ENCODE data around the gene MISP3.
"Not testable (repeated sequence)": the region's sequence is repeated elsewhere in the genome, so short reads cannot be mapped to it uniquely, and the experiment has no call there.

The MISP3 gene

GRCh38 chr19:14072535-14073260 is at the start of gene MISP3:
TSS of gene MISP3 (plus strand) at chr19:14072786. CDS start at chr19:14073310, 524 bp downstream.
- peak within 1 kb of the TSS; percentile 97 for H3K4me2 ChIP-seq
- H3K27ac ChIP-seq = no peak within 1 kb of the TSS
- H4K20me1 ChIP-seq = 0 out of 2 replicates have a peak, but pooled peaks cover 7% of the 10 kb centered on the region
- peak within 1 kb of the TSS; percentile 71 for H3K9ac ChIP-seq
- H3K27me3 ChIP-seq = peaks cover 35% of the 10 kb centered on the region
- H3K36me3 ChIP-seq = no peaks in the 10 kb centered on the region
- H3K4me3 ChIP-seq = peak within 1 kb of the TSS; percentile 72
- no peak for TF ChIP-seq Cebpa-rat (IDR thresholded peaks at IDR 0.05)
- no peaks in the 10 kb centered on the region for H3K9me3 ChIP-seq
- peaks cover 51% of the 10 kb centered on the region for H3K4me1 ChIP-seq

GRCh38 chr19:14023404-14024235 is 49.0 kb upstream of the MISP3 start:
- Histone ChIP-seq H4K20me1 (no peaks in the 10 kb centered on the region), H3K4me1 (peaks cover 31% of the 10 kb centered on the region), H3K4me3 (no peak overlapping the region), H3K36me3 (no peaks in the 10 kb centered on the region), H3K9me3 (no peaks in the 10 kb centered on the region), H3K9ac (no peak overlapping the region), H3K27ac (0 out of 2 replicates have a peak overlapping the region, but pooled peaks have one; percentile 31), H3K27me3 (no peaks in the 10 kb centered on the region), H3K4me2 (peak overlapping the region; percentile 14; the same call in 1 of the 2 replicates)
- TF ChIP-seq Cebpa-rat (IDR thresholded peaks at IDR 0.05) = no peak

GRCh38 chr19:14026652-14027192 is 45.9 kb upstream of the MISP3 start:
- peaks cover 33% of the 10 kb centered on the region for H3K4me1 ChIP-seq
- not testable (repeated sequence) for H3K4me2 ChIP-seq, H4K20me1 ChIP-seq, H3K9me3 ChIP-seq, H3K27me3 ChIP-seq, H3K36me3 ChIP-seq, H3K27ac ChIP-seq, H3K9ac ChIP-seq, H3K4me3 ChIP-seq

- H3K9ac ChIP-seq = no peak within 1 kb of the TSS
- TF ChIP-seq Cebpa-rat (IDR thresholded peaks at IDR 0.05) = no peak
- no peak within 1 kb of the TSS for H3K27ac ChIP-seq
- H3K4me2 ChIP-seq = peak within 1 kb of the TSS; percentile 58
- H3K4me3 ChIP-seq = no peak within 1 kb of the TSS
- no peaks in the 10 kb centered on the region for H3K36me3 ChIP-seq
- no peaks in the 10 kb centered on the region for H4K20me1 ChIP-seq
- no peaks in the 10 kb centered on the region for H3K27me3 ChIP-seq
- peaks cover 39% of the 10 kb centered on the region for H3K4me1 ChIP-seq
- no peaks in the 10 kb centered on the region for H3K9me3 ChIP-seq
These were observed 44.6 kb upstream of the MISP3 start, which contains the start of gene RLN3 for GRCh38 chr19:14027856-14028450. TSS of gene RLN3 (plus strand) at chr19:14028148. CDS start at chr19:14028205, 57 bp downstream.

GRCh38 chr19:14028901-14029300 is 43.7 kb upstream of the MISP3 start:
- no peak overlapping the region for H3K9ac ChIP-seq
- no peak overlapping the region for H3K4me3 ChIP-seq
- no peaks in the 10 kb centered on the region for H3K27me3 ChIP-seq
- H3K4me2 ChIP-seq = peak overlapping the region; percentile 58
- no peaks in the 10 kb centered on the region for H3K9me3 ChIP-seq
- no peaks in the 10 kb centered on the region for H4K20me1 ChIP-seq
- no peak for TF ChIP-seq Cebpa-rat (IDR thresholded peaks at IDR 0.05)
- H3K4me1 ChIP-seq = peaks cover 32% of the 10 kb centered on the region
- H3K36me3 ChIP-seq = no peaks in the 10 kb centered on the region
- H3K27ac ChIP-seq = no peak overlapping the region

GRCh38 chr19:14030997-14031718 is 41.4 kb upstream of the MISP3 start:
- Histone ChIP-seq H3K4me3 (peak overlapping the region; percentile 77), H4K20me1 (no peaks in the 10 kb centered on the region), H3K27ac (peak overlapping the region; percentile 80; the same call in 1 of the 2 replicates), H3K9me3 (no peaks in the 10 kb centered on the region), H3K4me2 (peak overlapping the region; percentile 96), H3K36me3 (no peaks in the 10 kb centered on the region), H3K27me3 (no peaks in the 10 kb centered on the region), H3K4me1 (peaks cover 31% of the 10 kb centered on the region), H3K9ac (peak overlapping the region; percentile 78)
- no peak for TF ChIP-seq Cebpa-rat (IDR thresholded peaks at IDR 0.05)

- no peaks in the 10 kb centered on the region for H4K20me1 ChIP-seq
- peak within 1 kb of the TSS; percentile 78 for H3K9ac ChIP-seq
- TF ChIP-seq Cebpa-rat (IDR thresholded peaks at IDR 0.05) = no peak
- H3K36me3 ChIP-seq = no peaks in the 10 kb centered on the region
- H3K27ac ChIP-seq = peak within 1 kb of the TSS; percentile 80
- H3K4me2 ChIP-seq = peak within 1 kb of the TSS; percentile 96
- peaks cover 31% of the 10 kb centered on the region for H3K4me1 ChIP-seq
- no peaks in the 10 kb centered on the region for H3K9me3 ChIP-seq
- peak within 1 kb of the TSS; percentile 77 for H3K4me3 ChIP-seq
- no peaks in the 10 kb centered on the region for H3K27me3 ChIP-seq
These were observed 40.7 kb upstream of the MISP3 start, which contains the start of gene IL27RA for GRCh38 chr19:14031719-14032480. TSS of gene IL27RA (plus strand) at chr19:14031762. CDS start at chr19:14031873, 111 bp downstream.

GRCh38 chr19:14033946-14034345 is 38.6 kb upstream of the MISP3 start:
- peaks cover 19% of the 10 kb centered on the region for H3K4me1 ChIP-seq
- H3K27ac ChIP-seq = no peak overlapping the region
- H3K4me3 ChIP-seq = no peak overlapping the region
- no peaks in the 10 kb centered on the region for H3K27me3 ChIP-seq
- TF ChIP-seq Cebpa-rat (IDR thresholded peaks at IDR 0.05) = no peak
- H3K9ac ChIP-seq = no peak overlapping the region
- H3K36me3 ChIP-seq = no peaks in the 10 kb centered on the region
- H4K20me1 ChIP-seq = no peaks in the 10 kb centered on the region
- H3K4me2 ChIP-seq = no peak overlapping the region
- H3K9me3 ChIP-seq = no peaks in the 10 kb centered on the region

- H3K36me3 ChIP-seq, H3K9ac ChIP-seq, H3K4me3 ChIP-seq, H3K4me2 ChIP-seq, H3K27me3 ChIP-seq, H3K9me3 ChIP-seq, H4K20me1 ChIP-seq, H3K27ac ChIP-seq: not testable (repeated sequence)
- H3K4me1 ChIP-seq = peaks cover 15% of the 10 kb centered on the region
These were observed 37.4 kb upstream of the MISP3 start for GRCh38 chr19:14035159-14035558.

All from BLaER1 (cell line).